ENCODE measurements around the gene CYSRT1.

CYSRT1 gene

GRCh38 chr9:137230705-137231371, 5.9 kb downstream of the CYSRT1 start, which contains the start of gene SLC34A3:
TSS of gene SLC34A3 (plus strand) at chr9:137230901. CDS start at chr9:137231703, 802 bp downstream.
- Mint-ChIP-seq H3K4me1 (ENCODE audit: low read depth) (peaks cover 5% of the 10 kb centered on the region), H3K9me3 (no peaks in the 10 kb centered on the region), H3K27ac (no peak within 1 kb of the TSS), H3K4me3 (no peak within 1 kb of the TSS), H3K36me3 (ENCODE audit: low read depth) (no peaks in the 10 kb centered on the region), H3K27me3 (peaks cover 68% of the 10 kb centered on the region)
- intact Hi-C loops (cut with micrococcal nuclease), result no loop called here

- no peaks in the 10 kb centered on the region for H3K9me3 Mint-ChIP-seq
- H3K4me1 Mint-ChIP-seq (ENCODE audit: low read depth), result peaks cover 11% of the 10 kb centered on the region
- H3K4me3 Mint-ChIP-seq, result no peak overlapping the region
- H3K27ac Mint-ChIP-seq, result no peak overlapping the region
- intact Hi-C loops (cut with micrococcal nuclease), result no loop called here
- no peaks in the 10 kb centered on the region for H3K36me3 Mint-ChIP-seq (ENCODE audit: low read depth)
- peaks cover 66% of the 10 kb centered on the region for H3K27me3 Mint-ChIP-seq
These were observed 6.5 kb downstream of the CYSRT1 start for GRCh38 chr9:137231372-137232039.

GRCh38 chr9:137232101-137232500, 7.1 kb downstream of the CYSRT1 start:
- Mint-ChIP-seq H3K36me3 (ENCODE audit: low read depth) (no peaks in the 10 kb centered on the region), H3K27me3 (peaks cover 61% of the 10 kb centered on the region), H3K27ac (no peak overlapping the region), H3K4me3 (no peak overlapping the region), H3K4me1 (ENCODE audit: low read depth) (peaks cover 16% of the 10 kb centered on the region), H3K9me3 (no peaks in the 10 kb centered on the region)
- intact Hi-C loops (cut with micrococcal nuclease), result no loop called here

- no peaks in the 10 kb centered on the region for H3K9me3 Mint-ChIP-seq
- intact Hi-C loops (cut with micrococcal nuclease), result no loop called here
- no peak overlapping the region for H3K27ac Mint-ChIP-seq
- no peak overlapping the region for H3K4me3 Mint-ChIP-seq
- H3K4me1 Mint-ChIP-seq (ENCODE audit: low read depth), result peaks cover 18% of the 10 kb centered on the region
- no peaks in the 10 kb centered on the region for H3K36me3 Mint-ChIP-seq (ENCODE audit: low read depth)
- H3K27me3 Mint-ChIP-seq, result peaks cover 59% of the 10 kb centered on the region
These were observed 7.5 kb downstream of the CYSRT1 start for GRCh38 chr9:137232510-137232909.

GRCh38 chr9:137233143-137233980, 8.4 kb downstream of the CYSRT1 start:
- H3K36me3 Mint-ChIP-seq (ENCODE audit: low read depth), result no peaks in the 10 kb centered on the region
- no peaks in the 10 kb centered on the region for H3K9me3 Mint-ChIP-seq
- intact Hi-C loops (cut with micrococcal nuclease), result no loop called here

GRCh38 chr9:137234055-137234697, 9.2 kb downstream of the CYSRT1 start:
- no peak overlapping the region for H3K27ac Mint-ChIP-seq
- peaks cover 30% of the 10 kb centered on the region for H3K4me1 Mint-ChIP-seq (ENCODE audit: low read depth)
- peaks cover 46% of the 10 kb centered on the region for H3K27me3 Mint-ChIP-seq
- no peaks in the 10 kb centered on the region for H3K9me3 Mint-ChIP-seq
- intact Hi-C loops (cut with micrococcal nuclease), result no loop called here
- peaks cover 5% of the 10 kb centered on the region for H3K36me3 Mint-ChIP-seq (ENCODE audit: low read depth)
- no peak overlapping the region for H3K4me3 Mint-ChIP-seq

More at GRCh38 chr9:137233143-137233980, 8.4 kb downstream of the CYSRT1 start:
- Mint-ChIP-seq H3K4me3 (no peak overlapping the region), H3K27me3 (peaks cover 54% of the 10 kb centered on the region), H3K4me1 (ENCODE audit: low read depth) (peaks cover 22% of the 10 kb centered on the region), H3K27ac (no peak overlapping the region)

GRCh38 chr9:137234758-137235423, 9.9 kb downstream of the CYSRT1 start:
- intact Hi-C loops (cut with micrococcal nuclease), result no loop called here
- no peak overlapping the region for H3K27ac Mint-ChIP-seq
- no peak overlapping the region for H3K4me3 Mint-ChIP-seq

GRCh38 chr9:137235424-137236237, 10.7 kb downstream of the CYSRT1 start:
- no peak overlapping the region for H3K4me3 Mint-ChIP-seq
- H3K4me1 Mint-ChIP-seq (ENCODE audit: low read depth), result peaks cover 32% of the 10 kb centered on the region
- no peak overlapping the region for H3K27ac Mint-ChIP-seq
- intact Hi-C loops (cut with micrococcal nuclease), result no loop called here
- H3K36me3 Mint-ChIP-seq (ENCODE audit: low read depth), result peaks cover 6% of the 10 kb centered on the region
- H3K9me3 Mint-ChIP-seq, result no peaks in the 10 kb centered on the region
- peaks cover 34% of the 10 kb centered on the region for H3K27me3 Mint-ChIP-seq

More at GRCh38 chr9:137234758-137235423, 9.9 kb downstream of the CYSRT1 start:
- no peaks in the 10 kb centered on the region for H3K9me3 Mint-ChIP-seq
- peaks cover 6% of the 10 kb centered on the region for H3K36me3 Mint-ChIP-seq (ENCODE audit: low read depth)
- peaks cover 32% of the 10 kb centered on the region for H3K4me1 Mint-ChIP-seq (ENCODE audit: low read depth)
- peaks cover 39% of the 10 kb centered on the region for H3K27me3 Mint-ChIP-seq

- no peaks in the 10 kb centered on the region for H3K9me3 Mint-ChIP-seq
These were observed 11.4 kb downstream of the CYSRT1 start for GRCh38 chr9:137236238-137236935.

GRCh38 chr9:137236936-137237421, 12.0 kb downstream of the CYSRT1 start:
- H3K27me3 Mint-ChIP-seq, result peaks cover 28% of the 10 kb centered on the region
- H3K4me1 Mint-ChIP-seq (ENCODE audit: low read depth), result peaks cover 32% of the 10 kb centered on the region
- no peaks in the 10 kb centered on the region for H3K9me3 Mint-ChIP-seq
- no peak overlapping the region for H3K4me3 Mint-ChIP-seq
- peaks cover 16% of the 10 kb centered on the region for H3K36me3 Mint-ChIP-seq (ENCODE audit: low read depth)
- intact Hi-C loops (cut with micrococcal nuclease), result no loop called here
- no peak overlapping the region for H3K27ac Mint-ChIP-seq

More at GRCh38 chr9:137236238-137236935, 11.4 kb downstream of the CYSRT1 start:
- H3K27ac Mint-ChIP-seq, result no peak overlapping the region
- no peak overlapping the region for H3K4me3 Mint-ChIP-seq
- intact Hi-C loops (cut with micrococcal nuclease), result no loop called here
- peaks cover 31% of the 10 kb centered on the region for H3K27me3 Mint-ChIP-seq
- H3K4me1 Mint-ChIP-seq (ENCODE audit: low read depth), result peaks cover 32% of the 10 kb centered on the region
- H3K36me3 Mint-ChIP-seq (ENCODE audit: low read depth), result peaks cover 12% of the 10 kb centered on the region

- intact Hi-C loops (cut with micrococcal nuclease), result no loop called here
- H3K27me3 Mint-ChIP-seq, result peaks cover 20% of the 10 kb centered on the region
These were observed 13.1 kb downstream of the CYSRT1 start for GRCh38 chr9:137237759-137238726.

More at GRCh38 chr9:137237759-137238726, 13.1 kb downstream of the CYSRT1 start:
- no peaks in the 10 kb centered on the region for H3K9me3 Mint-ChIP-seq
- H3K4me1 Mint-ChIP-seq (ENCODE audit: low read depth), result peaks cover 42% of the 10 kb centered on the region
- peaks cover 27% of the 10 kb centered on the region for H3K36me3 Mint-ChIP-seq (ENCODE audit: low read depth)
- H3K27ac Mint-ChIP-seq, result no peak overlapping the region
- H3K4me3 Mint-ChIP-seq, result no peak overlapping the region

All from dendritic cell treated with granulocyte-macrophage colony-stimulating factor and Interleukin-4, amounts not matched to agents 40 ng/mL and 50 ng/mL, for 4 days (primary cell).